T47D (cell line): Measurements from ENCODE around the gene CMBL.

Experiments used
- DNase-seq, 2 experiments: peaks; one replicate each; pipeline versions ENCODE4 v3.0.0 to v3.0.0-alpha.2; 2011 to 2012; ENCODE audit warnings: low read depth in 1 of 2, low spot score in 1 of 2
- JUND ChIP-seq: IDR thresholded peaks from 2 replicates; pipeline ENCODE4 v1.6.1; 2012; ENCODE audit warnings: low read depth
- in situ Hi-C: cut with HindIII; loops from 2 replicates; pipeline ENCODE4 v1.10.0; 2016; ENCODE audit warnings: low sequenced_read_pairs, low pct_unique_long_range_greater_than_20kb

CMBL gene

GRCh38 chr5:10310066-10310779 is 2.5 kb upstream of the CMBL start:
- in situ Hi-C loops, result no loop called here
- no peak for TF ChIP-seq JUND
- DNase-seq, result peak; percentile 58 to 73

- no peak for TF ChIP-seq JUND
These were observed 1.1 kb upstream of the CMBL start for GRCh38 chr5:10308844-10309243.

GRCh38 chr5:10306806-10307205 is 896 bp downstream of the CMBL start:
- no peak for DNase-seq
- no peak for TF ChIP-seq JUND
- in situ Hi-C loops, result no loop called here

More at GRCh38 chr5:10308844-10309243, 1.1 kb upstream of the CMBL start:
- in situ Hi-C loops, result no loop called here
- no peak for DNase-seq

GRCh38 chr5:10306114-10306513 is 1.6 kb downstream of the CMBL start:
- in situ Hi-C loops, result no loop called here
- no peak for TF ChIP-seq JUND
- no peak for DNase-seq

GRCh38 chr5:10304932-10305331 is 2.8 kb downstream of the CMBL start:
- no peak for TF ChIP-seq JUND
- peak in 1 of 2 experiments; percentile 30 for DNase-seq
- in situ Hi-C loops, result no loop called here

GRCh38 chr5:10303699-10304170 is 4.0 kb downstream of the CMBL start:
- in situ Hi-C loops, result no loop called here
- TF ChIP-seq JUND, result no peak
- no peak for DNase-seq

GRCh38 chr5:10303201-10303600 is 4.5 kb downstream of the CMBL start:
- no peak for DNase-seq
- in situ Hi-C loops, result no loop called here
- no peak for TF ChIP-seq JUND

- DNase-seq, result peak; percentile 51 to 90
- TF ChIP-seq JUND, result no peak
- in situ Hi-C loops, result no loop called here
These were observed 5.7 kb downstream of the CMBL start for GRCh38 chr5:10301842-10302610.

GRCh38 chr5:10301266-10301665 is 6.4 kb downstream of the CMBL start:
- no peak for DNase-seq
- in situ Hi-C loops, result no loop called here
- no peak for TF ChIP-seq JUND

- in situ Hi-C loops, result no loop called here
- DNase-seq, result peak in 1 of 2 experiments; percentile 51
- no peak for TF ChIP-seq JUND
These were observed 7.5 kb downstream of the CMBL start for GRCh38 chr5:10300246-10300645.

GRCh38 chr5:10297646-10298204 is 10.0 kb downstream of the CMBL start:
- DNase-seq, result no peak
- no peak for TF ChIP-seq JUND
- in situ Hi-C loops, result no loop called here

- in situ Hi-C loops, result no loop called here
- DNase-seq, result no peak
- TF ChIP-seq JUND, result no peak
These were observed 11.9 kb downstream of the CMBL start for GRCh38 chr5:10295619-10296326.
